ENCODE measurements around the gene ZNF148.

The ZNF148 gene

DNA sequence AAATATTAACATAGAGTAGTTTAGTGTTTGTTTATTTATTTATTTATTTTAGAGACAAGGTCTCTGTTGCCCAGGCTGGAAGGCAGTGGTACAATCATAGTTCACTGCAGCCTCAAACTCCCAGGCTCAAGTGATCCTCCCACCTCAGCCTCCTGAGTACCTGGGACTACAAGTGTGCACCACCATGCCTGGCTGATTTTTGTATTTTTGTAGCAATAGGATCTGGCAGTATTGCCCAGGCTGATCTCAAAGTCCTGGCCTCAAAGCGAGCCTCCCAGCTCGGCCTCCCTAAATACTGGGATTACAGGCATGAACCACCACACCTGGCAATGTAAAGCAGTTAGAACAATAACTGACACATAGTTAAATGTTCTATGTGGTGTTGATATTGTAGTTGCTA, 4.4 kb upstream of the ZNF148 start:
- ChIA-PET POLR2A (no interaction called here), CTCF (no interaction called here)
- DNase-seq (ENCODE audit: extremely low spot score) = no peak
- TF ChIP-seq, protein P1, sequence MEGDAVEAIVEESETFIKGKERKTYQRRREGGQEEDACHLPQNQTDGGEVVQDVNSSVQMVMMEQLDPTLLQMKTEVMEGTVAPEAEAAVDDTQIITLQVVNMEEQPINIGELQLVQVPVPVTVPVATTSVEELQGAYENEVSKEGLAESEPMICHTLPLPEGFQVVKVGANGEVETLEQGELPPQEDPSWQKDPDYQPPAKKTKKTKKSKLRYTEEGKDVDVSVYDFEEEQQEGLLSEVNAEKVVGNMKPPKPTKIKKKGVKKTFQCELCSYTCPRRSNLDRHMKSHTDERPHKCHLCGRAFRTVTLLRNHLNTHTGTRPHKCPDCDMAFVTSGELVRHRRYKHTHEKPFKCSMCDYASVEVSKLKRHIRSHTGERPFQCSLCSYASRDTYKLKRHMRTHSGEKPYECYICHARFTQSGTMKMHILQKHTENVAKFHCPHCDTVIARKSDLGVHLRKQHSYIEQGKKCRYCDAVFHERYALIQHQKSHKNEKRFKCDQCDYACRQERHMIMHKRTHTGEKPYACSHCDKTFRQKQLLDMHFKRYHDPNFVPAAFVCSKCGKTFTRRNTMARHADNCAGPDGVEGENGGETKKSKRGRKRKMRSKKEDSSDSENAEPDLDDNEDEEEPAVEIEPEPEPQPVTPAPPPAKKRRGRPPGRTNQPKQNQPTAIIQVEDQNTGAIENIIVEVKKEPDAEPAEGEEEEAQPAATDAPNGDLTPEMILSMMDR (IDR thresholded peaks at IDR 0.05; ENCODE audit: control extremely low read depth, extremely low read depth, low read depth, missing control alignments) = no peak

DNA sequence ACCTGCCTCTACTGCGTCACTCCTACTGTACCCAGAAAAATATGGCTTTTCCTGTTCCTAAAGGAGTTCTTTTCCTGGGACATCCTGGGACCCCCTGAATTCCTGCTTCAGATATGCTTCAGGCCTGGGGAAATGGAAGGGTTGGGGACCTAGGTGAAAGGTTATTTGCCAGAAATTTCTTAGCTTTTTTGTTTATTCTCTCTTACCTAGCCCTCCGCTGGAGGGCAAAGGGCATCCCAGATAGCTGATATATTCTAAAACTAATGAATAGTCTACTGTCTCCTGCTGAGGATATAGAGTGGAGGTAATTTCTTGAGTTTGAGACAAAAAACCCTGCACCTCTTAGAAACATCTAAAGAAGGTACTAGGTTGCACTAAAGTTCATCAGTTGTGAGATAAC, 3.6 kb upstream of the ZNF148 start:
- TF ChIP-seq, protein P1 (IDR thresholded peaks at IDR 0.05; ENCODE audit: control extremely low read depth, extremely low read depth, low read depth, missing control alignments) = no peak
- ChIA-PET POLR2A (no interaction called here), CTCF (no interaction called here)
- no peak for DNase-seq (ENCODE audit: extremely low spot score)

DNA sequence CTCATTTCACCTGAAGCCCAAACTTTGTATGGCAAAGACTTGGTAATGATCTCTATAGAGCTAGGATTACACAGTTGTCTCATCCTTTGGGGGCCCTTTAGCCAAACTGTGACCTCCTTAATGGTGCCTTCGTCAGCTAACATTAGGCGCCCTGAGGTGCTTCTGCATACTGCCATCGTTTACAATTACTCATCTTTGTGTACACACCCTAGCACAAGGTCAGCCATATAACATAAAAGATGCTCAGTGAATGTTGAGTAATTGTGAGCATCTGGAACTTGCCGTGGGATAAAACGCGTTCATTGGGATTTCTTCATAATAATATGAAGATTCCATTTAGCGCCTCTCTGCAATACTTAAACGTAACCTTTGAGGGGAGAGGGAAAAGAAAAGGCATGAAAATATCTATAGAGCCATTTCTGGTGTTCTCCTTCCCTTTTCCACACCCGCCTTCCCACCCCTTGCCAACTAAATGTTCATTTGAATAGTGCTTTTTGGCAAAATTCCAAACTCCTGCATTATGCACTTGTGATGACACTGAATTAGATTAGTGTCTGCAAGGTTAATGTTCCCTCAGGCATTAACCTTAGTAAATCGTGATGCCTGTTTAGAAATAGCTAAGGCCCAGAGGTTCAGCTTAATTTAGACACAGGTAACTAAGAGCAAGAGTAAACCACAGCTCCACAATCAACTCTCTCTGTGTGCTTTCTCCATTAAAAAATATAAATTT, 990 bp upstream of the ZNF148 start:
- no peak for DNase-seq (ENCODE audit: extremely low spot score)
- POLR2A ChIA-PET = no interaction called here
- TF ChIP-seq, protein P1 (IDR thresholded peaks at IDR 0.05; ENCODE audit: control extremely low read depth, extremely low read depth, low read depth, missing control alignments) = no peak
- CTCF ChIA-PET = interaction anchor here (0.7 to 2.4 kb wide), 6 partner anchors 13 to 210 kb away, joined by 3 to 7 read pairs (median 4); no protein-coding TSS in a partner anchor

DNA sequence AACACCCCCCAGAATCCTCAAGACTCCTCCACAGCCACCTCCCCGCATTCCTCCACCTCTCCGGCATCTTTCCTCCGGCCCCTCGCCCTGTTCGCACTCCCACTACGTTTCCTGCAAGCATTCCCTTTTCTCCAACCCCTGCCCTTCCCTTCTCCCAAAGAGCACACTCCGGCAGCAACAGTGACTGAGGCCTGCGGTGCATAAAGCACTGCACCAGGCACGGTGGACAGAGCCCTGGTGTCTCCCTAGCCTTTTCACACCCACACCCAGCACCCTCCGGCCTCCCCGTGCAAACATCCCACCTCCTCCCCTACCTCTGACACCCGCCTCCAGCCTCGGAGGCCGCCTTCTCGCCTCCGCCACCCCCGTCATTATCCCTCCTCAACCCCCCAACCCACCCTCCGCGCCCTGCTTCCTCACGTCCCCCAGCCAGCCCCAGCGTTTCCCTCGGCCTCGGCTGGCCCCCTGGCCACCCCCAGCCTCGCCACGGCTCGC, 577 bp downstream of the ZNF148 start:
- peak; percentile 60 for DNase-seq (ENCODE audit: extremely low spot score)
- ChIA-PET POLR2A (interaction anchor here (1.0 kb wide), 1 partner anchor 467 kb away, joined by 3 read pairs; no protein-coding TSS in a partner anchor), CTCF (interaction anchor here (0.9 to 2.4 kb wide), 5 partner anchors 9 to 16 kb away, joined by 3 to 8 read pairs (median 4); no protein-coding TSS in a partner anchor)
- TF ChIP-seq, protein P1 (IDR thresholded peaks at IDR 0.05; ENCODE audit: control extremely low read depth, extremely low read depth, low read depth, missing control alignments) = no peak

DNA sequence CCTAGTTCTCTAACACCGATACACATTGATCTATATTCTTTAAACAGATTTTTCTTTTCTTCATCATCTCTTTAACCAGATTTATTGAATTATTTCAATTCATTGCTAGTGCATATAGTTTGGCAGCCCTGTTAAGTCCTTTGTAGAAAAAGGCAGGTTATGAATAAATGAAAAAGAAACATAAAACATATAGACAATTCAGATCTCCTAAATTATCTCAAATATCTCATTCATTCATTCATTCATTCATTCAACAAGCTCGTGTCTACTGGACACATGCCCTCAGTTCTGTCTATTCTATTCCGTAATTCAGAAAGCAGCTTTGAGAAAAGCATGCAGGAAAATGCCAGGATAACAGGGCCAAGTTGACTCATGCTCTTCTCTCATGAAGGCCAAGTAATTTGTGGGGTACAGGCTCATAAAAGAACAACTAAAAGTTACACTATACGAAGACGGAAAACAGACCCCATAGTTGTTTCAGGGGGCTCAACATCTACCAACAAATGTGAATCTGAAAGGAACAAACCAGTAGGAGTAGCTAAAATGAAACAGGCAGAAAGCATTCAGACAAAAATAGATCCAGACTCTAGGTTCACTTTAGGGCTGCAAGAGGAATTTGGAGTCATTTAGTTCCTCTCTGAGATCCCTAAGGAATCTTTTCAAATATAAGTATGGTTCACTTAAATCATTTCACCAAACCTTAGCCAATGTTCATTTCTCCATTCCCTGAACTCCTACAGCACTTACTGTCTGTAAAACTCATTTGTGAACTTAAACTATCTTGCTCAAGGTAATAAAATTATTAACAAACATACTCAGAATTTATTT, 7.5 kb downstream of the ZNF148 start:
- no peak for DNase-seq (ENCODE audit: extremely low spot score)
- POLR2A ChIA-PET = no interaction called here
- CTCF ChIA-PET = interaction anchor here (0.8 kb wide), 1 partner anchor 25 kb away, joined by 3 read pairs; no protein-coding TSS in a partner anchor
- TF ChIP-seq, protein P1 (IDR thresholded peaks at IDR 0.05; ENCODE audit: control extremely low read depth, extremely low read depth, low read depth, missing control alignments) = no peak

DNA sequence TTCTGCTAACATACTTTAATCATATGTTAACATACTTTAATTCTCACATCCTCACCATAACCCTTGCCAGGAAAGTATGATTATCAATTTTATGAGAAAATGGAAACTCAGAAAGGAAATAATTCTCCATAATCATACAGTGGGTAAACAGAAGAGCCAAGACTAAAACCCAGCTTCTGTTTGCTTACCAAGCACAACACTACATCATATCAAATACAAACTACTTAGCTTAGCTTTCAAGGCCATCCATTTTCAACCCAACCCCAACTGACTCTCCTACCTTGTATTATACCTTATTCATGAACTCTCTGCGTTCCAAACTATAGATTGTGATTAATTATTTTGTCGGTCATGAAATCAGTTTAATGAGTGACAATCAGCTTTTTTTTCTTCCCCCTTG, 9.0 kb downstream of the ZNF148 start:
- TF ChIP-seq, protein P1 (IDR thresholded peaks at IDR 0.05; ENCODE audit: control extremely low read depth, extremely low read depth, low read depth, missing control alignments) = no peak
- ChIA-PET POLR2A (no interaction called here), CTCF (interaction anchor here (1.0 to 1.6 kb wide), 3 partner anchors 9 to 220 kb away, joined by 3 to 4 read pairs (median 4); partner anchors contain the start of gene ZNF148)
- no peak for DNase-seq (ENCODE audit: extremely low spot score)
